Vagina (tissue), 2 donors: ENCODE measurements around the gene KLHL29. TPM values are rescaled to one million over a fixed set of nuclear protein-coding genes. Genes with fewer than 3 reads are reported as not detected.

Source experiments
- DNase-seq, 2 donors: peaks; one replicate each; pipeline ENCODE4 v3.0.0-alpha.2; 2017; ENCODE audit errors: extremely low spot score in 2 of 2
- H3K27ac ChIP-seq: fragments of 200-600 bp; sonication (generic); one replicate; pipeline ENCODE4 v1.5.1; 2019
- H3K27me3 ChIP-seq: fragments of 200-600 bp; sonication (generic); one replicate; pipeline ENCODE4 v1.5.1; 2019
- H3K36me3 ChIP-seq, 2 donors: fragments of 200-600 bp; sonication (generic); one replicate each; pipeline ENCODE4 v1.5.1; 2017 to 2019
- H3K4me1 ChIP-seq: fragments of 200-600 bp; sonication (generic); one replicate; pipeline ENCODE4 v1.5.1; 2019
- H3K4me3 ChIP-seq, 2 donors: fragments of 200-600 bp; sonication (generic); 1 replicate in 1 of 2; 2 replicates in 1 of 2; pipeline ENCODE4 v1.5.1; 2016 to 2019
- H3K9me3 ChIP-seq: fragments of 200-600 bp; sonication (generic); one replicate; pipeline ENCODE4 v1.5.1; 2019
- CTCF ChIP-seq, 3 experiments: fragments of 450-650 bp in 2 of 3; fragments of 200-600 bp in 1 of 3; sonication (generic) in 1 of 3; IDR thresholded peaks; one replicate each; pipeline ENCODE4 v1.5.1; 2017 to 2019; ENCODE audit warnings: antibody characterized with exemption in 3 of 3, mild to moderate bottlenecking in 2 of 3, moderate library complexity in 2 of 3
- POLR2A ChIP-seq, 2 donors: fragments of 450-650 bp; IDR thresholded peaks; one replicate each; pipeline ENCODE4 v1.6.1; 2017; ENCODE audit warnings: antibody characterized with exemption in 2 of 2, mild to moderate bottlenecking in 2 of 2, moderate library complexity in 2 of 2
- POLR2AphosphoS5 ChIP-seq, 2 donors: sonication (generic); formaldehyde crosslinking; IDR thresholded peaks; one replicate each; pipeline ENCODE4 v1.9.0; 2017; ENCODE audit warnings: antibody characterized with exemption in 2 of 2, mild to moderate bottlenecking in 2 of 2, low read depth in 1 of 2; ENCODE audit not compliant: insufficient read depth in 1 of 2
- intact Hi-C: fragments of 100-400 bp; cut with DNase I; formaldehyde crosslinking; loops from one replicate; pipeline ENCODE4 v1.15.1; 2023
- total RNA-seq: library from RNA; depleted of rRNA; stranded (reverse); fragments of >200 nt; gene quantifications from one replicate; pipeline ENCODE4 v1.2.3, GENCODE V29; 2016

KLHL29 gene
- total RNA-seq, 1 donor from 2014 or later: 19.4 TPM

- Histone ChIP-seq H3K4me1 (peaks cover 25% of the 10 kb centered on the region), H3K36me3 (no peaks in the 10 kb centered on the region), H3K4me3 (no peak overlapping the region), H3K27me3 (no peaks in the 10 kb centered on the region), H3K27ac (peak overlapping the region; percentile 49), H3K9me3 (no peaks in the 10 kb centered on the region)
- intact Hi-C loops: no loop called here
- TF ChIP-seq POLR2A (IDR thresholded peaks at IDR 0.05) (no peak), POLR2AphosphoS5 (IDR thresholded peaks at IDR 0.05; ENCODE audit: insufficient read depth in 1 of 2, low read depth in 1 of 2) (no peak), CTCF (IDR thresholded peaks at IDR 0.05) (no peak)
- DNase-seq: no peak
These were observed 146.9 kb downstream of the KLHL29 start for GRCh38 chr2:23531881-23532280.

- intact Hi-C loops: no loop called here
- TF ChIP-seq POLR2A (IDR thresholded peaks at IDR 0.05) (no peak), CTCF (IDR thresholded peaks at IDR 0.05) (no peak), POLR2AphosphoS5 (IDR thresholded peaks at IDR 0.05; ENCODE audit: insufficient read depth in 1 of 2, low read depth in 1 of 2) (no peak)
- no peak for DNase-seq
- Histone ChIP-seq H3K36me3 (no peaks in the 10 kb centered on the region), H3K27ac (peak overlapping the region; percentile 49), H3K9me3 (no peaks in the 10 kb centered on the region), H3K4me3 (no peak overlapping the region), H3K4me1 (peaks cover 25% of the 10 kb centered on the region), H3K27me3 (no peaks in the 10 kb centered on the region)
These were observed 147.7 kb downstream of the KLHL29 start for GRCh38 chr2:23532391-23533337.

GRCh38 chr2:23533338-23533695 lies 148.3 kb downstream of the KLHL29 start:
- Histone ChIP-seq H3K9me3 (no peaks in the 10 kb centered on the region), H3K4me3 (no peak overlapping the region), H3K36me3 (no peaks in the 10 kb centered on the region), H3K27ac (no peak overlapping the region), H3K4me1 (peaks cover 25% of the 10 kb centered on the region), H3K27me3 (no peaks in the 10 kb centered on the region)
- intact Hi-C loops: no loop called here
- DNase-seq: no peak
- no peak for TF ChIP-seq POLR2AphosphoS5 (IDR thresholded peaks at IDR 0.05; ENCODE audit: insufficient read depth in 1 of 2, low read depth in 1 of 2)
- TF ChIP-seq CTCF (IDR thresholded peaks at IDR 0.05): no peak
- TF ChIP-seq POLR2A (IDR thresholded peaks at IDR 0.05): no peak

GRCh38 chr2:23534771-23535170 lies 149.8 kb downstream of the KLHL29 start:
- no peak overlapping the region for H3K4me3 ChIP-seq
- TF ChIP-seq POLR2AphosphoS5 (IDR thresholded peaks at IDR 0.05; ENCODE audit: insufficient read depth in 1 of 2, low read depth in 1 of 2): no peak
- no peaks in the 10 kb centered on the region for H3K36me3 ChIP-seq
- no peaks in the 10 kb centered on the region for H3K9me3 ChIP-seq
- no peak overlapping the region for H3K27ac ChIP-seq
- no peaks in the 10 kb centered on the region for H3K27me3 ChIP-seq
- H3K4me1 ChIP-seq: peaks cover 25% of the 10 kb centered on the region
- intact Hi-C loops: no loop called here
- no peak for DNase-seq

GRCh38 chr2:23536326-23536725 lies 151.3 kb downstream of the KLHL29 start:
- H3K27ac ChIP-seq: no peak overlapping the region
- intact Hi-C loops: no loop called here
- no peak for TF ChIP-seq POLR2AphosphoS5 (IDR thresholded peaks at IDR 0.05; ENCODE audit: insufficient read depth in 1 of 2, low read depth in 1 of 2)
- TF ChIP-seq CTCF (IDR thresholded peaks at IDR 0.05): no peak
- TF ChIP-seq POLR2A (IDR thresholded peaks at IDR 0.05): no peak

More at GRCh38 chr2:23536326-23536725, 151.3 kb downstream of the KLHL29 start:
- Histone ChIP-seq H3K4me3 (no peak overlapping the region), H3K27me3 (no peaks in the 10 kb centered on the region), H3K4me1 (peaks cover 41% of the 10 kb centered on the region), H3K9me3 (no peaks in the 10 kb centered on the region), H3K36me3 (no peaks in the 10 kb centered on the region)
- DNase-seq: no peak
